ENCODE measurements around the gene VARS2.
A peak's percentile ranks its signal among the peaks of the same experiment; 100 is the strongest.
"Not testable (repeated sequence)": the region's sequence is repeated elsewhere in the genome, so short reads cannot be mapped to it uniquely, and the experiment has no call there.

The VARS2 gene

GRCh38 chr6:30902709-30903108 lies 11.3 kb upstream of the VARS2 start:
- peaks cover 22% of the 10 kb centered on the region for H3K36me3 Mint-ChIP-seq (ENCODE audit: low read depth)
- H3K9me3 Mint-ChIP-seq, result no peaks in the 10 kb centered on the region
- H3K27me3 Mint-ChIP-seq (ENCODE audit: low read depth), result no peaks in the 10 kb centered on the region
- peaks cover under 1% of the 10 kb centered on the region for H3K4me1 Mint-ChIP-seq
- no peak for TF ChIP-seq CTCF (IDR thresholded peaks at IDR 0.05; ENCODE audit: unreplicated experiment in 3 of 3)
- no peak overlapping the region for H3K27ac Mint-ChIP-seq
- no peak overlapping the region for H3K4me3 Mint-ChIP-seq

DNA sequence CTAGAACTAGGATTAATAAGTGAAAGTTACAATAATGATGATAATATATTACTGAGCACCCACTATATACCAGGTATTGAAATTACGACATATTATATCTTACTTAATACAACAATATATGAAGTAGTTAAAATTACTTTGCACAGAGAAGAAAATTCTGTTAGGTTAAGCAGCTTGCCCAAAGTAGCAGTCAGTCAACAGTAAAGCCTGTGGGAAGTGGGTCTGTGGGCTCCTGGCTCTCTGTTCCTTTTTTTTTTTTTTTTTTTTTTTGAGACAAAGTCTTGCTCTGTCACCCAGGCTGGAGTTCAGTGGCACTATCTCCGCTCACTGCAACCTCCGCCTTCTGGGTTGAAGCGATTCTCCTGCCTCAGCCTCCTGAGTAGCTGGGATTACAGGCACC lies 10.8 kb upstream of the VARS2 start:
- Mint-ChIP-seq H3K27me3 (ENCODE audit: low read depth) (no peaks in the 10 kb centered on the region), H3K9me3 (no peaks in the 10 kb centered on the region), H3K4me1 (peaks cover 6% of the 10 kb centered on the region), H3K27ac (no peak overlapping the region), H3K4me3 (no peak overlapping the region), H3K36me3 (ENCODE audit: low read depth) (peaks cover 17% of the 10 kb centered on the region)
- no peak for TF ChIP-seq CTCF (IDR thresholded peaks at IDR 0.05; ENCODE audit: unreplicated experiment in 3 of 3)

DNA sequence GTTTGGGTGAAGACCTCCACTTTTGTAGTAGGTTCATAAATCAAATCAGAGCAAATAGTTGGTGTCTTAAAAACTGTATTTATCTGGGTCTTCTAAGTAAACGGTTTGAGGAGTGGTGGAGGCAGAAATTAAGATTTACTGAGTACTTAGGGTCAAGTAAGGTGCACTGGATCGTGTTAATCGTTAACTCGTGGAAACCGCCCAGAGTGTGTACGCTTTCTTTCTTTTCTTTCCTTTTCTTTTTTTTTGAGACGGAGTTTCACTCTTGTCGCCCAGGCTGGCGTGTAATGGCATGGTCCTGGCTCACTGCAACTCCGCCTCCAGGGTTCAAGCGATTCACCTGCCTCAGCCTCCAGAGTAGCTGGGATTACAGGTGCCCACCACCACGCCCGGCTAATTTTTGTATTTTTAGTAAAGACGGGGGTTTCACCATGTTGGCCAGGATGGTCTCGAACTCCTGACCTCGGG lies 6.7 kb upstream of the VARS2 start:
- peak overlapping the region; percentile 82 to 100 (median 99) for H3K4me3 Mint-ChIP-seq
- H3K27ac Mint-ChIP-seq, result peak overlapping the region; percentile 43 to 86 (median 84)
- H3K36me3 Mint-ChIP-seq (ENCODE audit: low read depth), result peaks cover 23% of the 10 kb centered on the region
- H3K9me3 Mint-ChIP-seq; H3K27me3 Mint-ChIP-seq (ENCODE audit: low read depth): not testable (repeated sequence)
- peaks cover 19% of the 10 kb centered on the region for H3K4me1 Mint-ChIP-seq

DNA sequence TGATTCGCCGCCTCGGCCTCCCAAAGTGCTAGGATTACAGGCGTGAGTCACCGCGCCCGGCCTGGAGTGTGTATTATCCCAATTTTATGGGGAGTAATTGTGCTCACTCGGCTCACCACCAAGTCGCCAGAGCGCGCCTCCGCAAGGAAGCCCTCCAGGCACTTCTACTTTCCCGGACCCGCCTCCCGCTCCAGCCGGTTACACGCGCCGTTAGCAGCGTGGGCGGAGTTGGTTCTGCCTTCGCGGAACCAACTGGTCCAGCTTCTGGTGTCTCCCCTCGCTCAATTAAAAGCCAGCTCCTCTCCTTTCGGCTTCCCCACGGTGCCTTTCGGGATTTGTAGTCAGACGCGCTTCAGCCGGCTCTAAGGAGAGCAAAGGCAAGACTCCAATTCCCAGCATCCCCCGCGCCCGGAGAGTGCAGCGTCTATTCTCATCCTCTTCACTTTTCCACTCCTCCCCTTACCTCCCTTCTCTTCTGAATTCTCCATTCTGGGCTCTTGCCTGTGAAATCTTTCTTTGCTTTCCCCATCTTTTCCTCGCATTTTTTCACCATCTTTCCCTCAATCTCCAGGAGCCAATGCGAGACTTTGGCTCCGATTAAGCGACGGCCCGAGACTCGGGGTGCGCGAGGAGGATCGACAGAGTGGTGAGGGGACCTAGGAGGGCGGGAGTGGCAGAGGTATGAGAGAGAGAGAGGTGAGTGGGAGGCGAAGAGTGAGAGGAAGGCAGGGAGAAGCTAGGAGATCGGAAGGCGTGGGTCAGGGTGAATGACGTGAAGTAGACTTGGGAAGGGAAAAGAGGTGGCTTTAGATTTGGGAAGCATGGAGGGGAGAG lies 6.1 kb upstream of the VARS2 start, which contains the start of gene GTF2H4:
TSS of gene GTF2H4 (plus strand) at position 450 of the 834 bp plus-strand sequence.
- Mint-ChIP-seq H3K27ac (peak within 1 kb of the TSS; percentile 43 to 86 (median 86)), H3K4me3 (peak within 1 kb of the TSS; percentile 98 to 100 (median 99)), H3K36me3 (ENCODE audit: low read depth) (peaks cover 26% of the 10 kb centered on the region), H3K4me1 (peaks cover 23% of the 10 kb centered on the region), H3K27me3 (ENCODE audit: low read depth) (no peaks in the 10 kb centered on the region), H3K9me3 (no peaks in the 10 kb centered on the region)
- no peak for TF ChIP-seq CTCF (IDR thresholded peaks at IDR 0.05; ENCODE audit: unreplicated experiment in 3 of 3)

DNA sequence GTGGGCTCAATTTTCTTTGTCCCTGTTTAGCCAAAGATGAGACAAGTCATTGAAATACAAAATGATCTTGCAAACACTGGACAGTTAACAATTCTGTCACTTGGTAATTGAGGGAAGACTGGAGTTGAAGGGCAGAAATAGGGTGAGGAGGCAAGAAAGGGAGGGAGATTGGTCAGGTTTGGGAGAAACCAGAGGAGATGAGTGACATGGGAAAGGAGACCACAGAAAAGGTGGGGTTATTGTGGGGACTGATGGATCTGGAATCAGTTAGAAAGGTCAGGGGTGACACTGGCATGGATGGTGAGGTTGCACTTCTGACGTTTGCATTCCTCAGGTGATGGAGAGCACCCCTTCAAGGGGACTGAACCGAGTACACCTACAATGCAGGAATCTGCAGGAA lies 5.3 kb upstream of the VARS2 start:
- H3K4me1 Mint-ChIP-seq, result peaks cover 28% of the 10 kb centered on the region
- H3K27ac Mint-ChIP-seq, result peak overlapping the region; percentile 43 to 86 (median 86)
- peaks cover 30% of the 10 kb centered on the region for H3K36me3 Mint-ChIP-seq (ENCODE audit: low read depth)
- no peaks in the 10 kb centered on the region for H3K27me3 Mint-ChIP-seq (ENCODE audit: low read depth)
- peak overlapping the region; percentile 98 to 100 (median 99) for H3K4me3 Mint-ChIP-seq
- no peak for TF ChIP-seq CTCF (IDR thresholded peaks at IDR 0.05; ENCODE audit: unreplicated experiment in 3 of 3)
- H3K9me3 Mint-ChIP-seq, result no peaks in the 10 kb centered on the region

- Mint-ChIP-seq H3K4me3 (peak overlapping the region; percentile 60 to 99 (median 69)), H3K36me3 (ENCODE audit: low read depth) (peaks cover 30% of the 10 kb centered on the region), H3K4me1 (peaks cover 38% of the 10 kb centered on the region)
- H3K27me3 Mint-ChIP-seq (ENCODE audit: low read depth); H3K9me3 Mint-ChIP-seq; H3K27ac Mint-ChIP-seq: not testable (repeated sequence)
Measured at GRCh38 chr6:30910473-30910872, 3.6 kb upstream of the VARS2 start.

Data from nephron (organoid).